Osteoblast (primary cell): ENCODE data around the gene ZNF286A. TPM values are rescaled to one million over a fixed set of nuclear protein-coding genes. Genes with fewer than 3 reads are reported as not detected.
"Not testable (repeated sequence)": the region's sequence is repeated elsewhere in the genome, so short reads cannot be mapped to it uniquely, and the experiment has no call there.

ENCODE experiments used
- DNase-seq: peaks from one replicate; pipeline ENCODE4 v3.0.0; 2011; ENCODE audit warnings: low spot score, mixed read lengths; ENCODE audit not compliant: insufficient read length; ENCODE audit errors: missing footprints
- H2AFZ ChIP-seq: 2 replicates; pipeline ENCODE4 v1.6.0; 2011; ENCODE audit warnings: mild to moderate bottlenecking, low read length
- H3K27ac ChIP-seq: 2 replicates; pipeline ENCODE4 v1.5.1; 2011; ENCODE audit warnings: mild to moderate bottlenecking, low read depth, low read length, moderate library complexity
- H3K27me3 ChIP-seq: 2 replicates; pipeline ENCODE4 v1.6.0; 2012; ENCODE audit warnings: mild to moderate bottlenecking, control low read depth, inconsistent platforms, low read length, moderate library complexity; ENCODE audit not compliant: insufficient read depth
- H3K36me3 ChIP-seq: 2 replicates; pipeline ENCODE4 v1.5.1; 2011; ENCODE audit warnings: mild to moderate bottlenecking, low read length, control low read depth, moderate library complexity; ENCODE audit not compliant: insufficient read depth
- H3K4me1 ChIP-seq: 2 replicates; pipeline ENCODE4 v1.5.1; 2011; ENCODE audit warnings: mild to moderate bottlenecking, low read length, control low read depth, moderate library complexity; ENCODE audit not compliant: insufficient read depth
- H3K4me2 ChIP-seq: 2 replicates; pipeline ENCODE4 v1.6.0; 2011; ENCODE audit warnings: mild to moderate bottlenecking, low read length; ENCODE audit not compliant: insufficient read depth
- H3K4me3 ChIP-seq: fragments of 200-600 bp; sonication (generic); 3 replicates; pipeline ENCODE4 v1.5.1; 2012; ENCODE audit warnings: mild to moderate bottlenecking, low read length, inconsistent platforms; ENCODE audit not compliant: insufficient read depth
- H3K79me2 ChIP-seq: 2 replicates; pipeline ENCODE4 v1.6.0; 2012; ENCODE audit warnings: mild to moderate bottlenecking, low read length, control low read depth, inconsistent platforms; ENCODE audit not compliant: insufficient read depth
- H3K9me3 ChIP-seq: 2 replicates; pipeline ENCODE4 v1.5.1; 2011; ENCODE audit warnings: low read depth, low read length, control low read depth
- H4K20me1 ChIP-seq: 2 replicates; pipeline ENCODE4 v1.6.0; 2012; ENCODE audit warnings: mild to moderate bottlenecking, low read length, control low read depth; ENCODE audit not compliant: insufficient read depth
- total RNA-seq: library from RNA; depleted of rRNA; stranded (reverse); fragments of >200 nt; gene quantifications from 2 replicates; pipeline ENCODE4 v1.2.3, GENCODE V29; 2012
- TF ChIP-seq, protein P1 (sequence below): IDR thresholded peaks from 2 replicates; pipeline ENCODE4 v1.5.1; 2011; ENCODE audit warnings: mild to moderate bottlenecking, low read depth, low read length, moderate library complexity; ENCODE audit errors: extremely low read depth

Gene ZNF286A
- total RNA-seq, 1 donor = 39.8 TPM

- Histone ChIP-seq H3K4me1 (peaks cover 31% of the 10 kb centered on the region), H4K20me1 (peaks cover 4% of the 10 kb centered on the region), H3K4me3 (no peak overlapping the region), H3K27me3 (no peaks in the 10 kb centered on the region), H2AFZ (no peak overlapping the region), H3K4me2 (no peak overlapping the region), H3K36me3 (peaks cover 3% of the 10 kb centered on the region), H3K9me3 (no peaks in the 10 kb centered on the region), H3K27ac (no peak overlapping the region), H3K79me2 (peaks cover 25% of the 10 kb centered on the region)
- TF ChIP-seq, protein P1, sequence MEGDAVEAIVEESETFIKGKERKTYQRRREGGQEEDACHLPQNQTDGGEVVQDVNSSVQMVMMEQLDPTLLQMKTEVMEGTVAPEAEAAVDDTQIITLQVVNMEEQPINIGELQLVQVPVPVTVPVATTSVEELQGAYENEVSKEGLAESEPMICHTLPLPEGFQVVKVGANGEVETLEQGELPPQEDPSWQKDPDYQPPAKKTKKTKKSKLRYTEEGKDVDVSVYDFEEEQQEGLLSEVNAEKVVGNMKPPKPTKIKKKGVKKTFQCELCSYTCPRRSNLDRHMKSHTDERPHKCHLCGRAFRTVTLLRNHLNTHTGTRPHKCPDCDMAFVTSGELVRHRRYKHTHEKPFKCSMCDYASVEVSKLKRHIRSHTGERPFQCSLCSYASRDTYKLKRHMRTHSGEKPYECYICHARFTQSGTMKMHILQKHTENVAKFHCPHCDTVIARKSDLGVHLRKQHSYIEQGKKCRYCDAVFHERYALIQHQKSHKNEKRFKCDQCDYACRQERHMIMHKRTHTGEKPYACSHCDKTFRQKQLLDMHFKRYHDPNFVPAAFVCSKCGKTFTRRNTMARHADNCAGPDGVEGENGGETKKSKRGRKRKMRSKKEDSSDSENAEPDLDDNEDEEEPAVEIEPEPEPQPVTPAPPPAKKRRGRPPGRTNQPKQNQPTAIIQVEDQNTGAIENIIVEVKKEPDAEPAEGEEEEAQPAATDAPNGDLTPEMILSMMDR = no peak
- DNase-seq = no peak
Measured at GRCh38 chr17:15652960-15653359, 46.6 kb upstream of the ZNF286A start.

GRCh38 chr17:15654401-15654800 lies 45.2 kb upstream of the ZNF286A start:
- not testable (repeated sequence) for H3K27me3 ChIP-seq, H3K4me2 ChIP-seq, H3K27ac ChIP-seq, H3K9me3 ChIP-seq, H4K20me1 ChIP-seq, H3K36me3 ChIP-seq, H3K4me3 ChIP-seq, DNase-seq, H2AFZ ChIP-seq
- peaks cover 15% of the 10 kb centered on the region for H3K79me2 ChIP-seq
- H3K4me1 ChIP-seq = peaks cover 24% of the 10 kb centered on the region

- Histone ChIP-seq H2AFZ (peak overlapping the region; percentile 48), H3K79me2 (peaks cover 10% of the 10 kb centered on the region), H3K4me3 (no peak overlapping the region), H3K9me3 (no peaks in the 10 kb centered on the region), H3K4me1 (peaks cover 18% of the 10 kb centered on the region), H4K20me1 (no peaks in the 10 kb centered on the region), H3K4me2 (no peak overlapping the region), H3K27ac (no peak overlapping the region), H3K27me3 (no peaks in the 10 kb centered on the region), H3K36me3 (no peaks in the 10 kb centered on the region)
- TF ChIP-seq, protein P1 = no peak
- no peak for DNase-seq
Measured at GRCh38 chr17:15654886-15655561, 44.5 kb upstream of the ZNF286A start.

GRCh38 chr17:15657868-15658267 lies 41.7 kb upstream of the ZNF286A start:
- Histone ChIP-seq H3K4me2 (no peak overlapping the region), H3K36me3 (peaks cover 3% of the 10 kb centered on the region), H4K20me1 (no peaks in the 10 kb centered on the region), H3K9me3 (no peaks in the 10 kb centered on the region), H3K27me3 (no peaks in the 10 kb centered on the region), H3K27ac (no peak overlapping the region), H3K79me2 (no peaks in the 10 kb centered on the region), H3K4me3 (no peak overlapping the region), H3K4me1 (no peaks in the 10 kb centered on the region), H2AFZ (no peak overlapping the region)
- DNase-seq = no peak
- TF ChIP-seq, protein P1 = no peak
